ENCODE data around the gene ADGRA3. TPM values are rescaled to one million over a fixed set of nuclear protein-coding genes. Genes with fewer than 3 reads are reported as not detected.

Gene ADGRA3
- polyA plus RNA-seq, 3 donors, result 0.07 TPM; not detected in 2

- Histone ChIP-seq H3K4me1 (ENCODE audit: control insufficient read depth in 1 of 2, insufficient read depth in 2 of 2, low read length in 2 of 2) (no peaks in the 10 kb centered on the region), H3K4me2 (replicated peaks; ENCODE audit: extremely low read depth, low read length, poor library complexity, severe bottlenecking) (no peak overlapping the region), H3K36me3 (replicated peaks in 1 of 2; ENCODE audit: control insufficient read depth in 1 of 2, insufficient read depth in 2 of 2, low read length in 2 of 2) (no peaks in the 10 kb centered on the region), H3K4me3 (replicated peaks in 1 of 3; ENCODE audit: low read depth in 2 of 3, low read length in 3 of 3) (no peak overlapping the region), H3K9me3 (replicated peaks in 1 of 2; ENCODE audit: control insufficient read depth in 1 of 2, insufficient read depth in 1 of 2, low read length in 2 of 2) (no peaks in the 10 kb centered on the region), H2AFZ (ENCODE audit: insufficient read depth, low read depth, low read length, poor library complexity, severe bottlenecking) (no peak overlapping the region), H3K27ac (ENCODE audit: low read depth in 1 of 2, low read length in 2 of 2) (no peak overlapping the region), H3K27me3 (ENCODE audit: control insufficient read depth in 2 of 2, insufficient read depth in 2 of 2, low read length in 2 of 2) (no peaks in the 10 kb centered on the region), H3K79me2 (ENCODE audit: insufficient read depth, low read length) (no peaks in the 10 kb centered on the region), H4K20me1 (ENCODE audit: insufficient read depth, low read length) (no peaks in the 10 kb centered on the region), H3K9ac (ENCODE audit: insufficient read depth, low read length, poor library complexity, severe bottlenecking) (no peak overlapping the region)
- intact Hi-C loops (cut with micrococcal nuclease), result no loop called here
- Mint-ChIP-seq H3K36me3 (no peaks in the 10 kb centered on the region), H3K4me3 (no peak overlapping the region), H3K27ac (no peak overlapping the region), H3K27me3 (ENCODE audit: low read depth in 3 of 3) (peaks cover 0 to 1% (median 0%) of the 10 kb centered on the region in 3 donors), H3K9me3 (no peaks in the 10 kb centered on the region), H3K4me1 (no peaks in the 10 kb centered on the region)
- TF ChIP-seq, protein P1, sequence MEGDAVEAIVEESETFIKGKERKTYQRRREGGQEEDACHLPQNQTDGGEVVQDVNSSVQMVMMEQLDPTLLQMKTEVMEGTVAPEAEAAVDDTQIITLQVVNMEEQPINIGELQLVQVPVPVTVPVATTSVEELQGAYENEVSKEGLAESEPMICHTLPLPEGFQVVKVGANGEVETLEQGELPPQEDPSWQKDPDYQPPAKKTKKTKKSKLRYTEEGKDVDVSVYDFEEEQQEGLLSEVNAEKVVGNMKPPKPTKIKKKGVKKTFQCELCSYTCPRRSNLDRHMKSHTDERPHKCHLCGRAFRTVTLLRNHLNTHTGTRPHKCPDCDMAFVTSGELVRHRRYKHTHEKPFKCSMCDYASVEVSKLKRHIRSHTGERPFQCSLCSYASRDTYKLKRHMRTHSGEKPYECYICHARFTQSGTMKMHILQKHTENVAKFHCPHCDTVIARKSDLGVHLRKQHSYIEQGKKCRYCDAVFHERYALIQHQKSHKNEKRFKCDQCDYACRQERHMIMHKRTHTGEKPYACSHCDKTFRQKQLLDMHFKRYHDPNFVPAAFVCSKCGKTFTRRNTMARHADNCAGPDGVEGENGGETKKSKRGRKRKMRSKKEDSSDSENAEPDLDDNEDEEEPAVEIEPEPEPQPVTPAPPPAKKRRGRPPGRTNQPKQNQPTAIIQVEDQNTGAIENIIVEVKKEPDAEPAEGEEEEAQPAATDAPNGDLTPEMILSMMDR (IDR thresholded peaks at IDR 0.05), result no peak
- no peak for DNase-seq
- WGBS (ENCODE audit: insufficient coverage), result no CpG with 5 or more reads among the region's 1 CpG
Measured at GRCh38 chr4:22420291-22420690, 95.6 kb downstream of the ADGRA3 start.

DNA sequence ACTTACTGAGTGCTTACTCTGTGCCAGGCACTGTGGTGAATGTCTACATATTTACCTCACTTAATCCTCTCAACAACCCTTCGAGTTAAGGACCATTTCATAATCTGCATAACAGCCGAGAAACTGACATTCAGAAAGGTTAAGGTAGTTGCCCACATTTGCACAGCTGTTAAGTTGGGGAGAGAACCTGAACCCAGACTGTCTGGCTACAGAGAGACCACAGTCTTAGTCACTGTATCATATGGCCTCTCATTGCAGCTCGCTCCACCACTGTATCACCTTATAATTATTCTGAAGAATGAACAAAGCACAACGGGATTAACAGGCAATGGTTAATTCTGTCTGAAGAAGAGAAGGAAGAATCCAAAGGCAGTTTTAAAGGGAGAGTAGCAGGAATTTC, 98.5 kb downstream of the ADGRA3 start:
- Mint-ChIP-seq H3K4me1 (no peaks in the 10 kb centered on the region), H3K27ac (no peak overlapping the region), H3K27me3 (ENCODE audit: low read depth in 3 of 3) (peaks cover 0 to 1% (median 0%) of the 10 kb centered on the region in 3 donors), H3K36me3 (no peaks in the 10 kb centered on the region), H3K9me3 (no peaks in the 10 kb centered on the region), H3K4me3 (no peak overlapping the region)
- no peaks in the 10 kb centered on the region for H3K79me2 ChIP-seq (ENCODE audit: insufficient read depth, low read length)
- H3K27me3 ChIP-seq (ENCODE audit: control insufficient read depth in 2 of 2, insufficient read depth in 2 of 2, low read length in 2 of 2), result no peaks in the 10 kb centered on the region
- no peak overlapping the region for H3K4me3 ChIP-seq (replicated peaks in 1 of 3; ENCODE audit: low read depth in 2 of 3, low read length in 3 of 3)
- H3K9me3 ChIP-seq (replicated peaks in 1 of 2; ENCODE audit: control insufficient read depth in 1 of 2, insufficient read depth in 1 of 2, low read length in 2 of 2), result no peaks in the 10 kb centered on the region
- no peak overlapping the region for H3K9ac ChIP-seq (ENCODE audit: insufficient read depth, low read length, poor library complexity, severe bottlenecking)
- WGBS (ENCODE audit: insufficient coverage), result 83% methylated on average over 1 of the region's 4 CpGs
- H2AFZ ChIP-seq (ENCODE audit: insufficient read depth, low read depth, low read length, poor library complexity, severe bottlenecking), result no peak overlapping the region
- DNase-seq, result no peak
- H4K20me1 ChIP-seq (ENCODE audit: insufficient read depth, low read length), result no peaks in the 10 kb centered on the region
- H3K27ac ChIP-seq (ENCODE audit: low read depth in 1 of 2, low read length in 2 of 2), result no peak overlapping the region
- H3K36me3 ChIP-seq (replicated peaks in 1 of 2; ENCODE audit: control insufficient read depth in 1 of 2, insufficient read depth in 2 of 2, low read length in 2 of 2), result no peaks in the 10 kb centered on the region
- no peak overlapping the region for H3K4me2 ChIP-seq (replicated peaks; ENCODE audit: extremely low read depth, low read length, poor library complexity, severe bottlenecking)
- TF ChIP-seq, protein P1 (IDR thresholded peaks at IDR 0.05), result no peak
- intact Hi-C loops (cut with micrococcal nuclease), result no loop called here
- H3K4me1 ChIP-seq (ENCODE audit: control insufficient read depth in 1 of 2, insufficient read depth in 2 of 2, low read length in 2 of 2), result no peaks in the 10 kb centered on the region
